Stimulated activated CD8-positive, alpha-beta memory T cell treated with anti-CD3 and anti-CD28 coated beads, Interleukin-7, amount 100 ng/mL, for 24 hours (primary cell): ENCODE measurements around the gene COMMD7.
"Not testable (repeated sequence)": the region's sequence is repeated elsewhere in the genome, so short reads cannot be mapped to it uniquely, and the experiment has no call there.

Source experiments
- DNase-seq: peaks from one replicate; pipeline ENCODE4 v3.0.0-alpha.2; 2020; ENCODE audit warnings: low read depth

COMMD7 gene

DNA sequence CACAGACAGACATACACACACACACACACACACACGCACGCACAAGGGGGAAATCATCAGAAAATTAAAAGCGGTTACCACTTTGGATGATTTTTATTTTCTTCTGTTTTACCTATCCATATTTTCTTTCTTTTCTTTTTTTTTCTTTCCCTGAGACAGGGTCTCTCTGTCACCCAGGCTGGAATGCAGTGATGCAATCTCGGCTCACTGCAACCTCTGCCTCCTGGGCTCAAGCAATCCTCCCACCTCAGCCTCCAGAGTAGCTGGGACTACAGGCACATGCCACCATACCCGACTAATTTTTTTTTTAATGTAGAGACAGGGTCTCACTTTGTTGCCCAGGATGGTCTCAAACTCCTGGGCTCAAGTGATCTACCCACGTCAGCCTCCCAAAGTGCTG lies 14.8 kb downstream of the COMMD7 start:
- not testable (repeated sequence) for DNase-seq

DNA sequence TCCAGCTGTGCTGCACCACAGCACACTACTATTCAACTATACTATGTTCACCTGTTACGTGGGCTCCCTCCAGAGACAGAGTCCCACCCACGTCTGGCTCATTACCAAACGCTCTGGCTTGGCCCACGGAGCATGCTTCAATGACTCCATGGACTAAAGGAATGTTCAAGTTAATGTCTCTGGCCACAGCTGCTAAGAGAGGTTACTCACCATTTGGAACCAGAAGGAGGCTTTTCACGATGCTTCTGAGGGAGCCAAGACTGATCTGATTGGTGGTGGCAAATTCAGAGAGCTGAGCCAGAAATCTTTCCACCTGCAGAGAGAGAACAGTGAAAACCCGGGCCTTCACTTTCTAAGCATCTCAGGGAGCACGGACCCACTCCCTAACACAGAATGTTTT lies 15.6 kb downstream of the COMMD7 start:
- DNase-seq, result no peak

DNA sequence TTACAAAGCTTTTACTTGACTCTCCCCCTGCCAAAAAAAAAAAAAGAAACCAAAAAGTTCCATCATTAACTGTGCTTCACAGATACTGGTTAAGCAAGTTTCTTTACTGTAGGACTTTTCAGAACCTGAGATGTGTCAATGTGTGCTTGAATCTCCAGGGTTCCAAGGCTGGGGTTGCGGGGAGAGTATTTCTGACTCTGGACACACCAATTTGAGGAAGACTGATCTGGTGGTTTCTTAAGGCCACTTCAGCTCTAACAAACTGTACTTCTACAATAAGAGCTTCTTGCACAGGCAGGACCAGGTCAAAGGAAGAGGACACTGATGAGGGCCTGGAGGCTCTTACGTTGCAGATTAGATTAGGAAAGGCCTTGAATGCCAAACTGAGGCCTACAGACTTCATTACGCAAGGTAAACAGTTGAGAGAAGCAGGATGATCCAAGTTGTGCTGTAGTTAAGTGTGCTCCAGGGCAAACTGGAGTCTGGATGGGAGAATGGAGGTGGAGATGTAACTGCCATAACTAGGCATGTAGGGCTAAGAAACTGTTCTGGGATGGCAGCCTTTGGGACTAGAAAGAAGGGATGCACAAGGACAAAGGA lies 24.4 kb downstream of the COMMD7 start:
- DNase-seq, result no peak

DNA sequence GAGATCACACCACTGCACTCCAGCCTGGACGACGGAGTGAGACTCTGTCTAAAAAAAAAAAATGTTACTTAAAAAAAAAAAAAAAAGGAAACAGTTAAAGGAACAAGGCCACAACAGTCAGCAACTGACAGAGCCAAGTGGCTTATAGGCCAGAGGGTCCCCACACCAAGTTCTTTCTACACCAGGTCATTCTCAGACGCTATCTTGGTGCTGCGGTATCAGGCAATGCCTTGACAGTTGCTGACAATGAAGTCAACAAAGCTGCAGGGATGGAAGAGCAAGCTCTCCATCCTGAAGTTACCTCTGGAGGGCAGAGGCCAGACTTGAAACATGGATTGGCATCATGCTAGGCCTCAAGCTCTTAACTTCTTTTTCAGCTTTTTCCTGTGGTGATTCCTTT lies 31.9 kb downstream of the COMMD7 start:
- DNase-seq, result no peak

DNA sequence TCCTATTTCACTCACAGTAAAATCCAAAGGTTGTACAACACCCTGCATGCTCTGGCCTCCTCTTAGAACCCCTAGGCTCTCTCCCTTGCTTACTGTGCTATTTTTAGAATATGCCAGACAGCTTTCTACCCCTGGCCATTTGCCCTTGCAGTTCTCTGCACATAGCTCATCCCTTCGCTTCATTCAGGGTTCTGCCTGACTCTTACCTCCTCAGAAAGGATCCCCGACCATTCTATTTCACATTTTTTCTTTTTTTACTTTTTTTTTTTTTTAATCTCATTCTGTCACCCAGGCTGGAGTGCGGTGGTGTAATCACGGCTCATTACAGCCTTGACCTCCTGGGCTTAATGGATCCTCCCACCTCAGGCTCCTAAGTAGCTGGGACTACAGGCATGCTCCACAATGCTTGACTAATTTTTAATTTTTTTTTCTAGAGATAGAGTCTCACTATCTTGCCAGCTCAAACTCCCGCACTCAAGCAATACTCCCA lies 33.6 kb downstream of the COMMD7 start:
- no peak for DNase-seq

DNA sequence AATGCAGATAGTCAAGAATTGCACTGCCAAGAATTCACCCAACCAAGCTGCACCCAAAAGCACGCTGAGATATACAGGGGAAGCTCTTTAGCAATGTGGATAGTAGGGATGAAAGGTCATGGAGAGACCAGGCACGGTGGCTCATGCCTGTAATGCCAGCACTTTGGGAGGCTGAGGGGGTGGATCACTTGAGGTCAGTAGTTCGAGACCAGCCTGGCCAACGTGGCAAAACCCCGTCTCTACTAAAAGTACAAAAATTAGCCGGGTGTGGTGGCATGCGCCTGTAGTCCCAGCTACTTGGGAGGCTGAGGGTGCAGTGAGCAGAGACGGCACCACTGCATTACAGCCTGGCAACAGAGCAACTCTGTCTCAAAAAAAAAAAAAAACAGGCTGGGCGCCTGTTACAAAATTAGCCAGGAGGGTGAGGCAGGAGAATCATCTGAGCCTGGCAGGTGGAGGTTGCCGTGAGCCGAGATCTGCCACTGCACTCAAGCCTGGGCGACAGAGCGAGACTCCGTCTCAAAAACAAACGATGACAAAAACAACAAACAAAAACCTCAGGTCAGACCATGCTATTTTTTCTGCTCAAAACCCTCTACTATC lies 34.1 kb downstream of the COMMD7 start:
- not testable (repeated sequence) for DNase-seq

DNA sequence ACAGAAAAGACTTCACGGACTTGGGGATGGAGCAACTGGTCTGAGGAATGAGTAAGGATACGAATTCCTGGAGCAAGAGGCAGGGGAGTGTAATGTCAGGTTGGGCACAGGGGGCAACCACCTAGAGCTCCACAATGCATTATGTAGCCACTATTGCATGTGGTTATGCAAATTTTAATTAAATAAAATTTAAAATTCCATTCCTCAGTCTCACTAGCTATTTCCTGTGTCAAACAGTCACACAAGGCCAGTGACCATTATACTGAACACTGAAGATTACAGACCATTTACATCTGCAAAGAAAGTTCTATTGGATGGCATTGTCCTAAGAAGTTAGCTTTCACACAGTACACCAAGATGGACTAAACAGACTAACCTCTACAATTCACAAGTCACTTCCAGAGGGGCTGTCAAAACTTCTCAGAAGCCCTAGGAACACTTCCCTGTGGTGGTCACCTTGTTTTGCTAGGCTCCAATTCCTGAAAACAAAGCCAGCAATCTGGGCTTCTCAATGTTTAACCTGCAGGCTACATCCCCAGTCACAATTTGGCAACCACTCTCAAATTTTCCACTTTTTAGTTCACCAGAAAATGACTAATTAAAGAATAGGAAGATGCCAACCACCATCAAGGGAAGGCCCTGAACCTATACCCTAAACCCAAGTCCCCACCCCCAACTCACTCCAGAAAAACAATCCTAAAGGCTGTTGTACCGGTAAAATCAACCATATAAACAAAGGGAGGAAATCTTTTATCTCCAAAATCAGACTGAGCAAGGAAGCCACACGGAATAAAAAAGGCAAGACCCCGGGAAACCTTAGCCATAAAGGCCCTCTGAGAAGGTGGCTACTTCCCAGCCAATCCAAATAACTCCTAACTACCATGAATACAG lies 35.3 kb downstream of the COMMD7 start:
- no peak for DNase-seq

DNA sequence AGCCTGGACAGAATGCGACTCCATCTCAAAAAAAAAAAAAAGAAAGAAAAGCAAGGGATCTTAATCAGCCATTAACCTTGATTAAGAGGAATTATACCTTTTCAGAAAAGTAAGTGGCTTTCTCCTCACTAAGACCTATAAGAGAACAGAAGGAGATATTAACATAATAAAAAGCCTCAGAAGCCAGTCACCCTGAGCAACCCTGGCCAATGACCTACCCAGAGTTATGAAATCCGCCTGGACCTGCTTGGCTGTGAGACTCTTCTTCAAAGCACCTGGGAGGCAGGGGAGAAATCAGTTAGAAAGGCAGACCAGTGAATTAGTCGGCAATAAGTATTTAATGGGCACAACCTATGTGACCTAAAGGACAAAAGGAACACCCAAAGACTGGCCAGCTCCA lies 36.8 kb downstream of the COMMD7 start:
- DNase-seq, result no peak

DNA sequence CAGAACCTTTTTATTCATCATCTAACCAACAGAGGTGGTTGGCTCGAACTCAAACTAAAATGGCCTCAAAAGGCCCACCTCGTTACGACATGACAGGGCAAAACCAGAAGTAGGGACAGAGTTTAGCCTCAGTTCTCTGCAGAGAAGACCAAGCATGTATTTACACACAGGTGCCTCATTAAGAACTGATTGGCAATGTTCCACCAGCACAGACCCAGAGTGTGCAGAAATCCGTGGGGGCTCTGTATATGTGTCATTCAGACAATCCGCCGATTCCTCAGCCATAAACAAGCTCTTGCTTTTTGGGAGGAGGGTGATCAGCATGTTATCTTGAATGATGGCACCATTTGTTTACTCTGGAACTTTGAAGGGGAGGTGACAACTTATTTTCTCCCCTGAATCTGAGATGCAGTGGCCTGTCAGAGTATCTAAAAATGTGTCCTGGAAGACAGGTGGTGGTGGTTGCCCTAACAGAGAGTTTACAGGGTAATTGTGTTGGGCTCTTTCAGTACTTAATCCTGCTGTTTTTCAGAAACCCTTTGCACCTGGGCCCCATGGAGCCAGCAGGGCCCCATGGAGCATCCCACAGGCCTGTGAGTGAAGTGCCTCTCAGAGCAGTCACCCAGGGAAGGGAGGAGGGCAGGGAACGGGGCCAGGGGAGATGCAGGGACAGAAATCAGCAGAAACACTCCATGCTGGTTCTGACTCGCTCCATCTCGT lies 40.4 kb downstream of the COMMD7 start:
- DNase-seq, result no peak

DNA sequence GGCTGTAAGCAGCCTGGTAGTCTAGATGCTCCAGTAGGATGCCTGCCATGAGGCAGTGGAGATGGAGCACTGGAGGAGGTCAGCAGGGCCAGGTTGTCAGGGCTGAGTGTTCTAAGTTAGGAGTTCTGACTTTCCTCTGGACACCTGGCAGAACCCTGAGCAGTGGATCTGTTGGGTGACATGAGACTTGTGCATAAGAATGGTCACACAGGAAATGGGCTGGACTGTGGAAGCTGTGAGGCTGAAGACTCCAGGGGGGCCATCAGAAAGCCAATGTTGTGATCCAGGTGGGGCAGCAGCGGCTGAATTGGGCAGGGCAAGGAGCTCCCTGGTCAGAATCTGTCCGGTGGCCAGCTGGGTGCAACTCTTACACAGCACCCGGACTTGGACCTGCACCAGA lies 45.7 kb downstream of the COMMD7 start:
- DNase-seq, result no peak

DNA sequence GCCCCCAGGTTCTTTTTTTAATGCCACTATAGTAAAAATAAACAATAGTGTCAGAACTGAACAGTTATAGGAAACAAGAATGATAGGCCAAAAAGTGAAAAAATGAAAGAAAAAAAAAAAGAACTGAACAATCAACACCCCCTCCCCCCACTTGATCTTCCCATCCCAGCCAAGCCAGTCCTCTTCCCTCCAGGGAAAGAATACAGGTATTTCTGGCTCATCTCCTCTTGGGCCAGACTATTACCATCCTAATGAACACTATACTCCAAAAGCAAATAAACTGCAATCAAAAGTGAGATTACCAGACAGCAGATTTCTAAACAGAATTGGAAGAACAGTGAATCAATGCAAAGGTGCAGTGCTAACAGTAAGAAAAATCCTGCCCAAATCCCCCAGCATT lies 48.2 kb downstream of the COMMD7 start:
- DNase-seq, result no peak

DNA sequence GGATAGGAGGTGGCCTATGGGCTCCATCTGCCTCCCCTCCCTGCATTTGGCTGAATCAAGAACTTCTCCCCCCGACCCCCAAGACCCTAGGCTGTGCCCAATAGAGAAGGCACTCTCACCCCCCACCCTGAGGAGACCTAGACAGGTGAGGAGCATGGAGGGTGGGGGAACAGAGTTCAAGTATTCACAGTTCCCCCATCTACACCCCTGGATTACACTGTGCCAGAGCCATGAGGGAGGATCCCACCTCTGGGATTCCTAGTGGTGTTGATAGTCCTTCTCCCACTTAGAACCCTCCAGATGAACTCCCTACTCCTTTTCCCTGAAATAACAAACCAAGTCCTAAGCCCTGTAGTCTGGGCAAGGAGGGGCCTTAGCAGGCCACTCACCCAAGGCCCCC lies 54.3 kb downstream of the COMMD7 start:
- DNase-seq, result not testable (repeated sequence)

DNA sequence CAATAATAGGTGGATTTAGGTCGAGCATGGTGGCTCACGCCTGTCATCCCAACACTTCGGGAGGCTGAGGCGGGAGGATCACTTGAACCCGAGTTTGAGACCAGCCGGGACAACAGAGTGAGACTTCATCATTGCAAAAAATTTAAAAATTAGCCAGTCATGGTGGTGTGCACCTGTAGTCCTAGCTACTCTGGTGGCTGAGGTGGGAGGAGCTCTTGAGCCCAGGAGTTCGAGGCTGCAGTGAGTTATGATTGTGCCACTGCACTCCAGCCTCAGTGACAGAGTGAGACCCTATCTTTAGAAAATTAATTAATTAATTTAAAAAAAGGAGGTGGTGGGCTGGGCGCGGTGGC lies 56.1 kb downstream of the COMMD7 start:
- no peak for DNase-seq

DNA sequence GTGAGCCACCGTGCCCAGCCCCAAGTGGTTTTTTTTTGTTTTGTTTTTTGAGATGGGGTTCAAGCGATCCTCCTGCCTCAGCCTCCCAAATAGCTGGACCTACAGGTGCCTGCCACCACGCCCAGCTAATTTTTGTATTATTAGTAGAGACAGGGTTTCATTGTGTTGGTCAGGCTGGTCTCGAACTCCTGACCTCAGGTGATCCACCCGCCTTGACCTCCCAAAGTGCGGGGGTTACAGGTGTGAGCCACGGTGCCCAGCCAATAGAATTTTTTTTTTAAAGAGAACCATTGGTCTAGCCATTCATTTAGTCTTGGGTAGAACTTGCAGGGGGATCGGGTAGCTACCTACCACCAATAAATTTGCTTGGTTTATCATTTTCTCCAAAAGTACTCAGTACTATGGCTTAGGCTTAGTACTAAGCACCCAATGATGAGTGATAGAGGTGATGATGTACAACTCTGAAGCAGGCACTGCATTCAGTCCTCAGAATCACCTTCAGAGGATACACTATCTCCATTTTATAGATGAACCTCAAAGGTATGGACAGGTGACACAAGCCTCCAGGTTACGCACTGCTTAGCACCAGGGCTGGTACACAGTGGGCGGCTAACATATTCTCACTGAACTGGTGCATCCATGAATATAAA lies 56.6 kb downstream of the COMMD7 start:
- no peak for DNase-seq

DNA sequence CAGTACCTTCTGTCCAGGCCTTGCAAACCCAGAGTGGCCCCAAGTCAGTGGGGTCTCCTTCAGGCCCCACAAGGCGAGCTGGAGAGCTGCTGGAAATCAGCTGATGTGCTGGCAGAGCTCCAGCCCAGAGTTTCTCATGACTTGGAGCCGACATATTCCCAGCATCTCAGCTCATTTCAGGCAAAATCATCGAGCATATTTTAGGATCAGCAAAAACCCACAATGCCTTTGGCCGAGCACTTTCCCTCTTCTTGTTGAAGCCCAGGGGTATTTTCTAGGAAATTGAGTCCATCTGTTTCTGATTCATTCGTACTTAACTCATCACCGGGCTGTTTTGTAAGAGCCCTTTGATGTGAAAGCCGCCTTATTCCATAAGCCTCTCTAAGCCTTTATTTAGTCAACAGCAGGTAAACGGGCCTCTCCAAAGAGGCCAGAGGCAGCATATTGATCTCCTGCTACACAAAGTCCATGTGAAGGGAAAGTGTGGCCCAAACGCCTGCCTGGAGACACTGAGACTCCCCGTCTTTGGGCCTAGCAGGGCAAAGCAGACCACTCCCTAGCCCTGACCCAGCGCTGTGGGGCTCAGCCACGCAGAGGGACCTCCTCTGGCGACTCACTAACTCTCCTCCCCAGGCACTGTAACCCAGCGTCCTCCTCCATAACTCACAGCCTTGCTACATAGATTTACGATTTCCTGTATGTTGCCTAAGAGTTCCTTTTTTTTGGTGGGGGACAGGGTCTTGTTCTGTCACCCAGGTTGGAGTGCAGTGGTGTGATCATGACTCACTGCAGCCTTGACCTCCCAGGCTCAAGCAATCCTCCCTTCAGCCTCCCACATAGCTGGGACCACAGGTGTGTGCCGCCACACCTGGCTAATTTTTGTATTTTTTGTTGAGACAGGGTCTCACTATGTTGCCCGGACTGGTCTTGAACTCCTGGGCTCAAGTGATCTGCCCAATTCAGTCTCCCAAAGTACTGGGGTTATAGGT lies 57.4 kb downstream of the COMMD7 start:
- DNase-seq, result no peak

DNA sequence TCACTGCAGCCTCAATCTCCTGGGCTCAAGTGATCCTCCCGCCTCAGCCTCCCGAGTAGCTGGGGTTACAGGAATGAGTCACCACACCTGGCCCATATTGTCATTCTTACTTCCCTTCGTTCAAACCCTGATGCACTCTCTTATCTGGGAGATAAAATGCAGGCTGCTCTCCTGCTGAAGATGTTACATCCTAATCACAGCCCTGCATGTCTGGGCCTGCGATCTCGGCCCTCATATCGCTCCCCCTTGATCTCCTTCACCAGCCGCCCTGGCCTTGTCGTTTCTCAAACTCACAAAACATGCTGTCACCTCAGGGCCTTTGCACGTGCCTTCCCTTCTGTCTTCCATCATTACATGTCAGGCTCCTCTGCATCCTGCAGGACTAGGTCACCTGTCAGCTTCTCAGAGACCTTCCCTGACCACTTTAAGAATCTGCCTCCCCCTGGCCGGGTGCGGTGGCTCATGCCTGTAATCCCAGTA lies 60.7 kb downstream of the COMMD7 start:
- no peak for DNase-seq

DNA sequence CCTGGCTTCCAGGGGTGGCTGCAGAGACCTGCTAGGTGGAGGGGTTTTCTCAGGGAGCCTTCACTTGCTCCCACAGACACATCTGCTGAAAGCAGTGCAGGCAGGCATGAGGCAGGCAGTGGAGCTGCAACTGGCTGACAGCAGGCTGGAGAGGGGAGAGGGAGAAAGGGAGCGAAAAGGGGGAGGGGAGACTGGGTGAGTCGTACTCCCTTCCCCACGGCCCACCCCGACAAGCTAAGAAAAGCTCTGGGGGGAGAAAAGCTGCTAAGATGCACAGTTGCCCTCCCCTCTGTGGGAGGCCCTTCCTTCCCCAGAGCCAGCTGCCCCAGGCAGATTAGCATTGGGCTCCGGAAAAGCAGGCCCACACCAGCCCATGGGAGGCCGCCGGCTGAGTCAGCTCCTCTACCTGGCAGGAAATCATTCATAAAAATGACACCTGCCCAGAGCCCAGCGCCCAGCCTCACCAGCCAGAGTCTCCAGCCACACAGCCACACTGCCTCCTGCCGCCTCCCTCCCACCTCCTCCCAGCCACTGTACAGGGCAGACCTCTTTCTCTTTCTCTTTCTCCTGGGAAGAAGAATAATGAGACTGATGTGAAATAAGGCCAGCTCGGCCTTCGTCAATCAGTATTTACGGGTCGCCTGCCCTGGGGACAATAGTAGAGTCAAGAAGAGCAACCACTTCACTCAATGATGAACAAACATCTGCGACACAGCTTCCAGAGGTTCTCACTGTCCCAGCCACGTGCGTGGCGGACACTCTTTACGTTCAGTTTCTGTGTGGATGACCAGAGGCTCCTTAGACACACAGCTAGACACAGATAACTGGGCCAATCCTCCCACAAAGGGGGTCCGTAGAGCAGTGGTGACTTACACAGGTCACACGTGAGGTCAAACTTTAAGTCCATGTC lies 61.8 kb downstream of the COMMD7 start:
- no peak for DNase-seq

DNA sequence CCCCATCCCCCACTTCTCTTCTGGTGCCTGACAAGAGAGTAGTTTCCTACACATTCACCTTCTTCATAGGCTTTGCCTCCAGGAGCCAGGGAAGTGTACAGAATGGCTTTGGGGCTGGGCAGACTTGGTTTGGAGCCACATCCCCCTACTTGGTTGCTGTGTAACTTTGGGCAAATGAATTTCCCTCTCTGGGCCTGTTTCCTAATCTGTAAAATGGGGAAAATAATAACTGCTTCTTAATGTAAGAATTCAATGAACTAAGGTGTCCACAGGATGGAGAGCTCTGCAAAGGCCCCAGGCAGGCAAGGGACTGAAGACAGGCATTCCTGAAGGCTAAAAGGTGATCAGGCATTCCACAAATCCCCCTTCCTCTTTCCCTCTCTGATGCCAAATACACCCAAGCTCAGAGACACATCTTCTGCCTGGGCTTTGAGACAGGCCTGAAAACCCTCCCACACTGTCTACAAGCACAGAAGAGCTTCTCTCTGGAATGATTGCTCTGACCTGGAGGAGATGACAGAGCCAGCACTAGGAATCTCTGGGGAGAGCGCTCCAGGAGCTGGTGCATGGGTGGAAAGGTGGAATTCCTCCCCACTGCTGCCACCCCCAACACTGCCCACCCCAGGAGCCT lies 62.6 kb downstream of the COMMD7 start:
- no peak for DNase-seq

DNA sequence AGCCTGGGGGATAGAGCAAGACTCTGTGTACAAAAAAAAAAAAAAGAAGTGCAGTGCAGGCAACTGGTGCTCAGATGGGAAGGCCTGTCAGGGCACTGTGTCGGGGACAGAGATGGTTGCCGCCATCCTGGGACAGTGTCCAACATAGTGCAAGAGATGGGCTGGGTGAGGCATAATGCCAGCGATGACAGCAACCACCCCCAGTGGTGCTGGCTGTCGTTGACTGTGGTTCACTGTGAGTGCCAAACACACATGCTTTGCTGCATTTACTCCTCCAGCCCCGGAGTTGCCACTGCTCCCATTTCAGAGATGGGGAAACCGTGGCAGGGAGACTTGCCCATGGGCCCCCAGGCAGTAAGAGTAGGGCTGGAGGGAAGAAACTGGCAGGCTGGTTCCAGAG lies 64.3 kb downstream of the COMMD7 start:
- DNase-seq, result no peak
